Stimulated activated naive B cell treated with anti-CD40 and anti-IgM and Interleukin-4, amounts not matched to agents 10 μg/mL and 1 μg/mL and 100 μg/mL, for 72 hours (primary cell): ENCODE data around the gene PTPRF.
"Not testable (repeated sequence)": the region's sequence is repeated elsewhere in the genome, so short reads cannot be mapped to it uniquely, and the experiment has no call there.

Experiments used
- ATAC-seq, 2 donors: fragments of 150-1000 bp; cut with Tn5 transposase; replicated peaks; 2 replicates each; pipeline ENCODE4 v1.10.0; 2021; ENCODE audit warnings: moderate library complexity in 1 of 2
- DNase-seq: peaks from one replicate; pipeline ENCODE4 v3.0.0; 2021
- H3K27ac Mint-ChIP-seq: one replicate; pipeline ENCODE4 v1.8.0; 2022; ENCODE audit warnings: mild to moderate bottlenecking, mixed read lengths
- H3K27me3 Mint-ChIP-seq, 2 donors: one replicate each; pipeline ENCODE4 v1.8.0; 2022; ENCODE audit warnings: mixed read lengths in 2 of 2
- H3K36me3 Mint-ChIP-seq, 2 donors: one replicate each; pipeline ENCODE4 v1.8.0; 2022; ENCODE audit warnings: mixed read lengths in 2 of 2, mild to moderate bottlenecking in 1 of 2
- H3K4me1 Mint-ChIP-seq, 2 donors: one replicate each; pipeline ENCODE4 v1.8.0; 2022; ENCODE audit warnings: mixed read lengths in 2 of 2, mild to moderate bottlenecking in 1 of 2
- H3K4me3 Mint-ChIP-seq, 2 donors: one replicate each; pipeline ENCODE4 v1.8.0; 2022; ENCODE audit warnings: mild to moderate bottlenecking in 2 of 2, mixed read lengths in 2 of 2, moderate library complexity in 1 of 2
- H3K9me3 Mint-ChIP-seq, 2 donors: one replicate each; pipeline ENCODE4 v1.8.0; 2022; ENCODE audit warnings: mixed read lengths in 2 of 2, mild to moderate bottlenecking in 1 of 2

Gene PTPRF

DNA sequence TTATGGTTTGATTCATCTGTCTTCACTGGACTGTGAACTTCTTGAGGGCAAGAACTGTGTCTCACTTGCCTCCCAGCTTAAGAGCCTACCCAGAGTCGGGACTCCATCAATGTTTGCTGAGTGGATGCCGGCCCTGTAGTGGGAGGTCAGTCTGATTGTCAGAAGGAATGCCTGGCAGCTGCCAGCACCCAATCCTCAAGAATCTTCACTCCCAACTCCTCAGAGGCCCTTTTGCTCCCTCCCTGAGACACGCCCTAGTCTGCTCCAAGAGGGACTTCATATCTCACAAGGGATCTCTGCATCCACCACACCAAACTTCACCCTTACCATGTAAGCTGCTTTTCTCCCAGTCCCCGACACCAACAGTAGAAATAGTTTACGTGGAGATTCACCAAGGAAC lies 104.0 kb downstream of the PTPRF start:
- no peaks in the 10 kb centered on the region for H3K9me3 Mint-ChIP-seq
- no peaks in the 10 kb centered on the region for H3K36me3 Mint-ChIP-seq
- H3K4me1 Mint-ChIP-seq, result peaks cover 0 to 1% of the 10 kb centered on the region in 2 donors
- ATAC-seq, result no peak
- peaks cover 14 to 18% of the 10 kb centered on the region in 2 donors for H3K27me3 Mint-ChIP-seq
- H3K4me3 Mint-ChIP-seq, result no peak overlapping the region
- no peak for DNase-seq
- H3K27ac Mint-ChIP-seq, result no peak overlapping the region

DNA sequence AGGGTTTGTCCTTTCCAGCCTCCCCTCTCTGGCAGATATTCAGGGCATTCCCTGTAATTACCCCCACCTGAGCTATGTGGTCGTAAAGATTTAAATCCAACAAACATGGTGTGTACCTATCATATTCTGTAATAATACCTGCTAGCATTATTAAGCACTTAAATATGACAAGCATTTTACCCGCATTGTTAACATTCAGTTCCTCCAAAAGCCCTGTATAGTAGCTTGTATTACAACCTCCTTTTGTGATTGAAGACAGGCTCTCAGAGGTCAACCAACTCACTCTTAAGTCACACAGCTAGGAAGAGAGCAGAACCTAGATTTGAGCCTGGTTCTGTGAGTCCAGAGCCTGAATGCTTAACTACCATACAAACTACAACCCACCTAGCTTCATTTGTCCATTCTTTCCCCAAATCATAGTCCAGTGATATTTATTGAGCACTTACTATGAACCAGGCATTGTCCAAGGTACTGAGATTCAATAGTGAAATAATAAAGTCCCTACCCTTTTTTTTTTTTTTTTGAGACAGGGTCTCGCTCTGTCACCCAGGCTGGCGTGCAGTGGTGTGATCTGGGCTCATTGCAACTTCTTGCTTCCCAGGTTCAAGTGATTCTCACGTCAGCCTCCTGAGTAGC lies 105.4 kb downstream of the PTPRF start:
- Mint-ChIP-seq H3K9me3 (no peaks in the 10 kb centered on the region), H3K4me1 (no peaks in the 10 kb centered on the region), H3K27ac (no peak overlapping the region), H3K36me3 (no peaks in the 10 kb centered on the region), H3K27me3 (peaks cover 19 to 27% of the 10 kb centered on the region in 2 donors), H3K4me3 (no peak overlapping the region)
- DNase-seq, result no peak
- no peak for ATAC-seq

DNA sequence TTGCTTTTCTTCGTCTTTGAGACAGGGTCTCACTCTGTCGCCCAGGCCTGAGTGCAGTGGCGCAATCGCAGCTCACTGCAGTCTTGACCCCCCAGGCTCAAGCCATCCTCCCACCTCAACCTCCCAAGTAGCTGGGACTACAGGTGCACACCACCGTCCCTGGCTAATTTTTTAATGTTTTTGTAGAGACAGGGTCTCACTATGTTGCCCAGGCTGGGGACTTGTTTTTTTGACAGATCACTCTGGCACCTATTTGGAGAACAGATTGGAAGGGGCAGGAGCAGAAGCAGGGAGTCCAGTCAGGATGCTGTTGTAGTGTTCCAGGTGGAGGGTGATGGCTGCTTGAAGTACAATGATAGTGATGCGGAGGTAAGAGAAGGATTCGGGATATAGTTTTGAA lies 106.6 kb downstream of the PTPRF start:
- no peak overlapping the region for H3K4me3 Mint-ChIP-seq
- no peak overlapping the region for H3K27ac Mint-ChIP-seq

DNA sequence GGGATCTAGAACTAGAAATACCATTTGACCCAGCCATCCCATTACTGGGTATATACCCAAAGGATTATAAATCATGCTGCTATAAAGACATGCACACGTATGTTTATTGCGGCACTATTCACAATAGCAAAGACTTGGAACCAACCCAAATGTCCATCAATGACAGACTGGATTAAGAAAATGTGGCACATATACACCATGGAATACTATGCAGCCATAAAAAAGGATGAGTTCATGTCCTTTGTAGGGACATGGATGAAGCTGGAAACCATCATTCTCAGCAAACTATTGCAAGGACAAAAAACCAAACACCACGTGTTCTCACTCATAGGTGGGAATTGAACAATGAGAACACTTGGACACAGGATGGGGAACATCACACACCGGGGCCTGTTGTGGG lies 107.7 kb downstream of the PTPRF start:
- peaks cover 23 to 30% of the 10 kb centered on the region in 2 donors for H3K27me3 Mint-ChIP-seq
- DNase-seq, H3K36me3 Mint-ChIP-seq, H3K4me1 Mint-ChIP-seq, H3K27ac Mint-ChIP-seq, H3K9me3 Mint-ChIP-seq, H3K4me3 Mint-ChIP-seq, ATAC-seq: not testable (repeated sequence)

More for the DNA sequence above, 106.6 kb downstream of the PTPRF start:
- no peaks in the 10 kb centered on the region for H3K4me1 Mint-ChIP-seq
- ATAC-seq, result no peak
- H3K9me3 Mint-ChIP-seq, result no peaks in the 10 kb centered on the region
- peaks cover 23 to 27% of the 10 kb centered on the region in 2 donors for H3K27me3 Mint-ChIP-seq
- H3K36me3 Mint-ChIP-seq, result no peaks in the 10 kb centered on the region
- DNase-seq, result no peak

DNA sequence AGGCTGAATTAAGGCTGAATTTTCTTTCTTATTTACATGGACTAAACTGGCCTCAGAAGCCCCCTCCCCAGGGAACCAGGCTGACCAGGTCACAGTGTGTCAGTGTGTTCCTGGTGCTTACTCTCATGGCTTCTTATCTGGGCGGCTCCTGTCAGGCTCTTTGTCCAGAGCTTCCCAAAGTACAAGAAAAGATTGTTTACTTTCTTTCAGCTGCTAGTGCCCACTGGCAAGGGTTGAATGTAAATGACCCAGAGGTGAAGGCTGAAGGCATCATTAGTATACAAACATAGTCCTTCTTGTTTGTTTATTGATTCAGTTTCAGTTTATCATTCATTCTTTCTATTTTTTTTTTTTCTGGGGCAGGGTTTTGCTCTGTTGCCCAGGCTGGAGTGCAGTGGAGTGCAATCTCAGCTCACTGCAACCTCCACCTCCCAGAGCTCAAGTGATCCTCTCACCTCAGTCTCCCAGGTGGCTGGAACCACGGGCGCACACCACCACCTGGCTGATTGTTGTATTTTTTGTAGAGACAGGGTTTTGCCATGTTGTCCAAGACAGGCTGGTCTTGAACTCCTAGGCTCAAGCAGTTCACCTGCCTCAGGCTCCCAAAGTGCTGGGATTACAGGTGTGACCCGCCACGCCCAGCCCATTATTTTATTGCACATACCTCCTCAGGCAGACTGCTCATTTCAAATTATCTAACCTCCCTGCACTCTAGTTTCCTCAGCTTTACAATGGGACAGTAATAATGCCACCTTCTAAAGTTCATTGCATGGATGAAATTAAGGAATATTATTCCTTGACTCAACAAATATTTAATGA lies 109.5 kb downstream of the PTPRF start:
- H3K36me3 Mint-ChIP-seq, result no peaks in the 10 kb centered on the region
- no peaks in the 10 kb centered on the region for H3K9me3 Mint-ChIP-seq
- no peak for ATAC-seq
- no peak overlapping the region for H3K4me3 Mint-ChIP-seq
- H3K27me3 Mint-ChIP-seq, result peaks cover 24 to 28% of the 10 kb centered on the region in 2 donors
- no peaks in the 10 kb centered on the region for H3K4me1 Mint-ChIP-seq
- no peak overlapping the region for H3K27ac Mint-ChIP-seq
- DNase-seq, result no peak

DNA sequence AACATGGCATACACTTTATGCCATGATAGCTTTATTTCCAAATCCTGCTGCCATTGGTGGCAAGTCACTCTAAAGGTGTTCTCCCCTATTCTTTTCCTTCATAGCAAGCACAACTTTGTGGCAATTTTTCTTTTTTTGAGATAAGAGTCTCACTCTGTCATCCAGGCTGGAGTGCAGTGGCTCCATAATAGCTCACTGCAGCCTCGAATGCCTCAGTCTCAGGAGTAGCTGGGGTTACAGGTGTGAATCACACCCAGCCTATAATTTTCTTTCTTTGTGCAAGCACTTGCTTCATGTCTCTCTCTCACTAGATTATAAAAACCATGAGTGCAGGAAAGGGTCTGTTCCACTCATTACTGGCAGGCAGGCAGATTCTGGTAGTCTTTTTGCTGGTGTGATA lies 113.9 kb downstream of the PTPRF start:
- H3K9me3 Mint-ChIP-seq, result no peaks in the 10 kb centered on the region
- H3K27me3 Mint-ChIP-seq, result peaks cover 17 to 36% of the 10 kb centered on the region in 2 donors
- ATAC-seq (no peak), DNase-seq (no peak)
- H3K36me3 Mint-ChIP-seq, result peaks cover 0 to under 1% of the 10 kb centered on the region in 2 donors
- no peak overlapping the region for H3K27ac Mint-ChIP-seq
- H3K4me1 Mint-ChIP-seq, result peaks cover 3 to 5% of the 10 kb centered on the region in 2 donors
- H3K4me3 Mint-ChIP-seq, result no peak overlapping the region

DNA sequence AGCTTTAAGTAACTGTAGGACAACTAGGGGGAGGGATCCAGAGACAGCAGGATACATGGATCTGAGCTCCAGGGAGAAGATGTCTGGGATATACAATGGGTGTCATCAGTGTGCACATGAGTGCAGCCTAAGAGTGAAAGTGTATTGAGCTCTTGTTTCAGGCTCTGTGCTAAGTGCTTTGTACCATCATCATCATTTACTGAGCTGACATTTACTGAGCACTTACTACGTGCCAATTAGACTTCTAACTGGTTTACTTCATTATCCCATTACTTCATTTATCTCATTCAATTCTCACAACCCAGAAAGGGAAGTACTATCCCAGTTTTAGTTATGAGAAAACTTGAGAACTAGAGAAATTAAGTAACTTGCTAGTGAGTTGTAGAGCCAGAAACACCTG lies 114.8 kb downstream of the PTPRF start:
- ATAC-seq, result no peak
- Mint-ChIP-seq H3K27me3 (peaks cover 14 to 31% of the 10 kb centered on the region in 2 donors), H3K36me3 (peaks cover 3 to 4% of the 10 kb centered on the region in 2 donors), H3K27ac (no peak overlapping the region), H3K9me3 (no peaks in the 10 kb centered on the region), H3K4me3 (no peak overlapping the region), H3K4me1 (peaks cover 5 to 6% of the 10 kb centered on the region in 2 donors)
- DNase-seq, result no peak

DNA sequence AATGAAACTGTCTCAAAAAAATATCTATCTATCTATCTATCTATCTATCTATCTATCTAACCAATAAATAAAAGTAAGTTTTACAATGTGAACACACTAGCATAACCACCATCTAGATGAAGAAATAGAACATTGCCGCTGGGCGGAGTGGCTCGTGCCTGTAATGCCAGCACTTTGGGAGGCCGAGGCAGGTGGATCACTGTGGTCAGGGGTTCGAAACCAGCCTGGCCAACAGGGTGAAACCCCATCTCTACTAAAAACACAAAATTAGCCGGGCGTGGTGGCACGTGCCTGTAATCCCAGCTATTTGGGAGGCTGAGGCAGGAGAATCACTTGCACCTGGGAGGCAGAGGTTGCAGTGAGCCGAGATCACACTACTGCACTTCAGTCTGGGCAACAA lies 116.6 kb downstream of the PTPRF start:
- H3K27ac Mint-ChIP-seq, H3K36me3 Mint-ChIP-seq, ATAC-seq, H3K4me3 Mint-ChIP-seq, H3K9me3 Mint-ChIP-seq, DNase-seq: not testable (repeated sequence)
- Mint-ChIP-seq H3K4me1 (peaks cover 13 to 24% of the 10 kb centered on the region in 2 donors), H3K27me3 (peaks cover 9 to 20% of the 10 kb centered on the region in 2 donors)

DNA sequence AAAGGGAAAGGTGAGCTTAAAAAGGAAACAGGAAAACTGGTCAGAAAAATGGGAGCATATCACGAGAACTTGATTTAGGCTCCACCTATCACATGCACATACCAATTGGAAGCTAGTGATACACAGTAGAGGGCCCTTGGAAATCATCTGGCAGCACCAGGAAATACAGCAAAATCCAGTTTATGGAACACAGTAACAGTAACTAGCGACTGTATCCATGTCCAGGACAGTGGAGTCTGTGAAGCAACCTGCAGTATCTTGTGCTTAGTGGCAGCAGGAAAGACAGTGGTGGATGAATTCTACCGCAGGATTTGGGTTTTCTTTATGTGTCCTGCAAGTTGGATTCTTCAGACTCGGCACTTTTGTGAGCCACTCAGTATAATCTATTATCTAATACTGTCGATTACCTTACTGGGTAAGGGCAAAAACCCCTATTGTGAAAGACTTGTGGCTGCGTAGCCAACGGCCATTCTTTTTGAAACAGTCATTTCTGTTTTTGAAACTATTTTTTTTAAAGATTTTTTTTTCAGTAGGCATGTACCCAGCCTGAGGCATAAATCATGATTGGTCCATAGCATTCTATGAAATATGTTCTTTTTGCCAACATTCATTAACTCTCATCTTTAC lies 117.7 kb downstream of the PTPRF start:
- DNase-seq, result no peak
- ATAC-seq, result no peak
- Mint-ChIP-seq H3K4me1 (peaks cover 17 to 32% of the 10 kb centered on the region in 2 donors), H3K36me3 (peaks cover 7 to 8% of the 10 kb centered on the region in 2 donors), H3K4me3 (peak overlapping the region; percentile 95 to 97), H3K9me3 (no peaks in the 10 kb centered on the region), H3K27ac (peak overlapping the region; percentile 77), H3K27me3 (peaks cover 6 to 20% of the 10 kb centered on the region in 2 donors)

DNA sequence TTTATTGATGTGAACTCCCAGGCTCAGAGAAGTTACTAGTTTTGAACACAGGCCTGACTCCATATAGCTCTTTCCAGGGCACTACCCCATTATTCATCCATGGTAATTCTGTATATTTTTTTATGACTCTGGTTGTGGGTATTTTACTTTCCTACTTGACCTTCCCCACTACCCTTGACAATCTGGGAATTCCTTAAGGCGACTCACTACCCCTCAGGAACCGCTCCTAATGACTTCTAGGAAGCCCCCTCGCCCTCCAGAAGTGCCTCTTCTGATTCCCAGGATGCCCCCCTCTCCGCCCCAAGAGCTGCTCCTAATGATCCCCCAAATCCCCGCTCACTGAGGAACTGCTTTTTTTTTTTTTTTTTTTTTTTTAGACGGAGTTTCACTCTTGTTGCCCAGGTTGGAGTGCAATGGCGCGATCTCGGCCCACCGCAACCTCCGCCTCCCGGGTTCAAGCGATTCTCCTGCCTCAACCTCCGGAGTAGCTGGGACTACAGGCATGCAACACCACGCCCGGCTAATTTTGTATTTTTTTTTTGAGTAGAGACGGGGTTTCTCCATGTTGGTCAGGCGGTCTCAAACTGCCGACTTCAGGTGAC lies 118.3 kb downstream of the PTPRF start:
- Mint-ChIP-seq H3K4me3 (peak overlapping the region; percentile 95 to 97), H3K27ac (peak overlapping the region; percentile 99), H3K9me3 (no peaks in the 10 kb centered on the region), H3K4me1 (peaks cover 22 to 38% of the 10 kb centered on the region in 2 donors), H3K27me3 (peaks cover 4 to 20% of the 10 kb centered on the region in 2 donors), H3K36me3 (peaks cover 12 to 13% of the 10 kb centered on the region in 2 donors)
- ATAC-seq (no peak), DNase-seq (peak; percentile 1)

DNA sequence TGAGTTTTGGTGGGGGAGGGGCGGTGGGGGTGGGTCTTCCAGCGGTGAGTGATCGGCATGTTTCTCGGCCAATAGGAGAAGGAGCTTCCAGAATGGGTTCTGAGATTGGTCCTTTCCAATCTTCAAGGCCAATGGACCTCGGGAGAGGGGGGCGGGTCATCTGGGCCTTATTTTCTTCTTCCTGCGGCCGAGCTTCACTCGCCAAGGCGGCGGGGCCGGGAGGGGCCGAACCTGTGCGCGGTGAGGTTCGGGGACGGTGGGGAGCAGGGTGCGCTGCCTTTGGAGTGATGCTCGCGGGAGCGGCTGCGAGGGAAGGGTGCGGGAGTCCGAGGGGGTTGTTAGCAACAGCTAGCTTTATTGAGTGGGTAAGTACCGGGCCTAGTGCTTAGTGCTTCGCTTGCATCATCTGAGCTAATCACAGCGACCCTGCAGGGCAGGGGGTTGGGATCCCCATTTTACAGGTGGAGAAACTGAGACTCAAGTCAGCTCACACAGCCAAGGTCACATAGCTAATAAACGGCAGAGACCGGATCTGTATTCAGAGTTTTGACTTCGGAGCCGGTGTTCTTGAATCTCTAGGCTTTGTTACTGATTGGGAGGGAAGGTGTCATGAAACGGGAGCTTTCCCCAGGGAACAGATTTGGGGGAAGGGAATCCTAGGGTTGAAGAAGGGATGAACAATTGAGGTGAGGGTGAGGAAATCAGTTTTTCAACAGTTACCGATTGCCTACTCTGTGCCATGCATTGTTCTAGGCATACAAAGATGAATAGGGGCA lies 119.8 kb downstream of the PTPRF start:
- Mint-ChIP-seq H3K4me3 (peak overlapping the region; percentile 95 to 97), H3K4me1 (peaks cover 25 to 45% of the 10 kb centered on the region in 2 donors)

DNA sequence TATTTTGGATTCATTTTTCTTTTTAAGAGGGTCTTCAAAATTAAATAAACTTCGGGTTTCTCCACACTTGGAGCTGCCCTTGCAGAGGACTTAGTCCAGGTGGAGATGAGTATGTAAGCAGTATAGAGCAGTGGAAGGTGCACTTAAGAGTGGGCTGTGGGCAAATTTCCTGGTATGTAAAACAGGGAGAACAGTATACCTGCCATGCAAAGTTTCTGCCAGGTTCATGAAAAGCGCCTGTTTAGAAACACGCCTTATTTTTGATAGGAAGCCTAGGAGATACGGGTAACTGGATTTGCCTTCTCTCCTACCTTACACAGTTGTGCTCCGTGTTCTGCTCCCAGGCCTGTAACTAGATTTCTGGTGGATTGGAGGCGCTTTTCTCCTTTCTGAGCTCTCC lies 120.5 kb downstream of the PTPRF start:
- peaks cover 0 to 6% of the 10 kb centered on the region in 2 donors for H3K27me3 Mint-ChIP-seq
- peaks cover 19 to 23% of the 10 kb centered on the region in 2 donors for H3K36me3 Mint-ChIP-seq
- no peak overlapping the region for H3K27ac Mint-ChIP-seq
- peak overlapping the region; percentile 95 to 97 for H3K4me3 Mint-ChIP-seq
- no peak for ATAC-seq
- no peak for DNase-seq
- peaks cover 29 to 52% of the 10 kb centered on the region in 2 donors for H3K4me1 Mint-ChIP-seq
- H3K9me3 Mint-ChIP-seq, result no peaks in the 10 kb centered on the region

More for the DNA sequence above, 119.8 kb downstream of the PTPRF start:
- ATAC-seq, result peak; percentile 76 to 78
- DNase-seq, result peak; percentile 91
- Mint-ChIP-seq H3K27ac (peak overlapping the region; percentile 99), H3K9me3 (no peaks in the 10 kb centered on the region), H3K27me3 (peaks cover 0 to 11% of the 10 kb centered on the region in 2 donors), H3K36me3 (peaks cover 16 to 18% of the 10 kb centered on the region in 2 donors)

DNA sequence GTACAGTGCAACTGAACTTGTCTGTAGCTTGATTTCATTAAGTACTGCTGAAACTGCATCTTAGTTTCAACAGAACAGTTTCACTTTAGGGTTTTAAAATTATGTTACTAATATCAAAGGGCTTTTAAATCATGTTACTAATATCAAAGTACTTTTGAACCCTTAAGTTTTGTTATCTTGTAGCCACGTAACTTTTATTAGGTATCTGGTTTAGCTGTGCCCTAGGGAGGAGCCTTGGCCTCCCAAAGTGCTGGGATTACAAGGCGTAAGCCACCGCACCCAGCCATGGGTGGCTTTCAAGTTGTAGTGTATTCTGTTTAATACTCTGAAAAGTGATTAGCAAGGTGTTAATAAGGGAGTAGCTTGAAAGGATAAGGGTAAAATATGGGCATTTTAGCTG lies 121.2 kb downstream of the PTPRF start:
- H3K27ac Mint-ChIP-seq, result no peak overlapping the region
- peaks cover 29 to 55% of the 10 kb centered on the region in 2 donors for H3K4me1 Mint-ChIP-seq

More for the DNA sequence above, 121.2 kb downstream of the PTPRF start:
- Mint-ChIP-seq H3K4me3 (peak overlapping the region; percentile 95 to 97), H3K9me3 (no peaks in the 10 kb centered on the region), H3K27me3 (peaks cover 0 to 6% of the 10 kb centered on the region in 2 donors), H3K36me3 (peaks cover 19 to 27% of the 10 kb centered on the region in 2 donors)
- no peak for ATAC-seq
- no peak for DNase-seq
